ENCODE data around the gene PHOX2B.

PHOX2B gene

GRCh38 chr4:41748571-41749475 is at the start of gene PHOX2B:
TSS of gene PHOX2B (minus strand) at chr4:41748725. CDS start at chr4:41748610, 115 bp downstream.
- no peak for DNase-seq (ENCODE audit: low spot score)

DNA sequence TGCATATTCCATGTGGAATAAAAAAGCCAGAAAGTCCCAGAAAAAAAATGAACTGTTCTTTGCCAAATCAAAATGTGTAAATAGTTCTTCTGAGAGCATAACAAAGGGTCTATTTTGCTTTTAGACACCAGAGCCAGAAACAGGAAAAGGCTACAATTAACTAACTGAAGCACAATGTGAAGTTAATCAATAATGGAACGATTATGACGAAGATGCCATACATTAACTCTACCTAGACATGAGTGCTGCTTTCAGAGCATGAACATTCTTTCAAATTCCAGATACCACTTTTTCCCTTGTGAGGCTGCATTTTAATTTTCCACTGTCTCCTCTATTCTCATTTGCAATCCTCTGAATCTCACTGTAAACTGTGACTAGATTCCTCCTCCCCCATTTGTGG is 48.7 kb upstream of the PHOX2B start:
- no peak for DNase-seq (ENCODE audit: low spot score)

DNA sequence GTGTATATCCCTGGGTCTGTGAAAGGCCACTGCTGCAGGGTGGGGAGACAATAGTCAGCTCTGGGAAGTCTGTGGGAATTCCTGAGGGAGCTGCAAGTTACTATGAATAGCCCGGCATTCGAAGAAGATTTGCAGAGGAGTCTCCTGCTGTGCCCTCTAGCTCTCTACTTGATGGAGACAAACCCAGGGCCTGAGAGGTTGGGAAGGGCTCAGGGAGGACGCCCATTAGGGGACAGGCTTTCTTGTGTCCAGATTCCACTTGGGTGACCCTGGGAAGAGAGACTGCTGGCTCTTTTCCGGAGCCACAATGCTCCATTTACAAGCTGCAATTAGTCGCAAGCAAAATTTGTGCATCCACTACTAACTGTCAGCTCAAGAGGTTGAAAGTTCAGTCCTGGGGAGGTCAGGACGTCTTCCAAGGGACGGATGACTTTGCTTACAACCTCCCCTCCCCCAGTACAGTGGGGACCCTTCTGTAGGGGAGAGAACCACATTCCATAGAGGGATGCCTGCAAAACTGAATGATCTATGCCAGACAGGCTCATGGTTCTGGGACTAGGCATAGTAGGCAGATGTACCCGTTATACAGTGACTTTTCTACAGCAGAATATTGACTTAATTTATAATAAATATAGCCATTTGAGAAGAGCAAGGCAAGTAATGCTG is 48.2 kb upstream of the PHOX2B start:
- no peak for DNase-seq (ENCODE audit: low spot score)

DNA sequence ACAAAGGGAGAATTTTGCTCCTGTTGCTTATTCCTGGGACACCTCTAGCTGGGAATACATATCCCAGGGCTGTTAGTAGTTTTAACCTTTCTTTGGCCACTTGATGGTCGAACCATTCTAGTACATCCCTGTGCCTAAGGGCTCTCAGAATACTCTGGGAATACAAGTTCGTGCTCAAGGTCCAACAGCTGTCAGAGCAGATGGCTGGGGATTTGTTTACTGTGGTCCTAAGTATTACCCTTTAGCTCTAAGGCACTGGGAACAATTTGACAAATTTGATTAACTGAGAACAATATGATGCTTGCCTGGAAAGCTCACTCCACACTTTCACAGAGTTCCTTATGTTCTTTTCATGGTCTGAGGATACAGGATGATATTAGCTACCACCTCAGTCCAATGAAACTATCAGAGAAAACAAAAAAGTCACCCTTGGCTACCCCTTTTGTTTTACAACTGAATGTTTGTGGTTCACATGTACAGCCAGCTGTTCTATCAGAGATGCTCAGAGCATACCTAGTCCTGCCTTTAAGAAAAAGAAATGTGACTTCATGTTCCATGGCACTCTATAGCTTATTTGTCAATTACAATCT is 47.4 kb upstream of the PHOX2B start:
- no peak for DNase-seq (ENCODE audit: low spot score)

DNA sequence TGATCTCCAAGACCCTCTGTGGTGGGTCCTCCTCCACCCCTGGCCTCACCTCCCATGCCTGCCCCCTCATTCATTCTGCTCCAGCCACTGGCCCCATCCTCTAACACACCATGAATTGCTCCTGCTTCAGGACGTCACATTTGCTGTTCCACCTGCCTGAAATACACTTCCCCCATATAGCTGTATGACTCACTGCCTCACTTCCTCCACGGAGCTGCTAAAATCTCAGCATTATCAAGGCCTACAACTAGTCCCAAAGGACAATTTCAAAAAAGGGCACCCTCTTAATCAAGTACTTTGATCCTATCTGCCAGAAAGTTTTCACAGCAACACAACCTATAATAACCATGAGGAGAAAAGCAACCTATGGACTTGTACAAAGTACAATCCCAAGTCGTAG is 43.6 kb upstream of the PHOX2B start:
- no peak for DNase-seq (ENCODE audit: low spot score)

GRCh38 chr4:41791557-41791956 is 43.0 kb upstream of the PHOX2B start:
- no peak for DNase-seq (ENCODE audit: low spot score)

GRCh38 chr4:41787931-41788330 is 39.4 kb upstream of the PHOX2B start:
- DNase-seq (ENCODE audit: low spot score) = no peak

- DNase-seq (ENCODE audit: low spot score) = no peak
Observed at GRCh38 chr4:41785665-41786064, 37.1 kb upstream of the PHOX2B start.

GRCh38 chr4:41784191-41784979 is 35.9 kb upstream of the PHOX2B start:
- DNase-seq (ENCODE audit: low spot score) = no peak

- DNase-seq (ENCODE audit: low spot score) = no peak
Observed at GRCh38 chr4:41776466-41776865, 27.9 kb upstream of the PHOX2B start.

GRCh38 chr4:41763729-41764128 is 15.2 kb upstream of the PHOX2B start:
- no peak for DNase-seq (ENCODE audit: low spot score)

DNA sequence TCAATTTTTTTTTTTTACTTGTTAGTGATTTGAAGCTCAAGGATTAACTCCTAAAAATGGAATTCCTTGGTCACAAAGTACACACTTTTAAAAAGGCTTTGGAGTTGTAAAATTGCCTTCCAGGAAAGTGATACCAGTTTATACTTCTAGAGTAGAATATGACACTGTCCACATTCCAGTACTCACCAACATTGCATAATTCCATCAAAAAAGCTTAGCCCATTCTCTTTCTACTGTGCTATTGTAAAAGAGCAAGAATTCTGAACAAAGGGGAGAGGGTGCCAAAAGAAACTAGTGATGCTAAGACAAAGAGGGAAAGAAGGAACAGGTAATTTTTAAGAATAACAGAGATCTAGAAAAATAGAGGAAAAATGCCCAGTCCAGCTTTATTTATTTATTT is 10.4 kb upstream of the PHOX2B start:
- DNase-seq (ENCODE audit: low spot score) = no peak

GRCh38 chr4:41757521-41758156 is 9.1 kb upstream of the PHOX2B start:
- no peak for DNase-seq (ENCODE audit: low spot score)

- no peak for DNase-seq (ENCODE audit: low spot score)
Observed at GRCh38 chr4:41753942-41754341, 5.4 kb upstream of the PHOX2B start.

GRCh38 chr4:41752081-41752836 is 3.7 kb upstream of the PHOX2B start:
- no peak for DNase-seq (ENCODE audit: low spot score)

GRCh38 chr4:41751449-41752061 is 3.0 kb upstream of the PHOX2B start:
- DNase-seq (ENCODE audit: low spot score) = no peak

DNA sequence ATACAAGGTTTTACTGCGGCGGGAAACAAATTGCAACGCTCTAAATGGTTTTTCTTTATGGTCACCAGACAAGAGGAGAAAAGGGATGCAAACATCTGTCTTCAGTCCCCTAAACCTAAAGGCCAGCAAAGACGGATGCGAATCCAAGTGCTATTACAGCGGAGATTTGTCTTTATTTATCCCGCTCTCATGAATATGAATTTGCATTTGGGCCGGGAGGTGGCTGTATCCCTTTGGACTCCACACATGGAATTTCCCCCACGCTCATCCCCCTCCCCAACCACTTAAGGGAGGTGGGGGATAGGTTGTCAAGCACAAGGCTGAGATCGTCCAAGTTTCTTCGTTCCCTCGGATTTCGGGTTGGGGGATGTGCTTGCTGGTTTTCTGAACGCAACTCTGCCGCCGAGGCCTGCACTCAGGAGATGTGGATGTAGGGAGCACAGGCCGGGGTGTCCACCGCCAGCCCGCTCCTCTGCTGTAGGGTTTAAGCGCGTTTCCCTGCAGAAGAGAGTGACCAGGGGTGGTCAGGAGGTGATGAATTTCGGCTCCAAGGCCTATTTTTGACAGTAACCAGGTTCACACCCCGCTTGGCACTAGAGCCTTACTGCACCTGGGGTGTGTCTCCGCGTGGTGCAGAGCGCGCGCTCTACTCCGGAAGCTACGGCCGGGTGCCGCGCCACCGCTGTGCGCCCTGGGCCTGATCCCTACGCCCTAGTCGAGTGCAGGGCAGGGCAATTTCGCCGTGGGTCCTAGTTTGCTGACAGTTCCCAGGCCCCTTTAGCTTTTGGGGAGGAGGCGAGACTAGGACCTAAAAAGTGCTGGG is 2.3 kb upstream of the PHOX2B start:
- no peak for DNase-seq (ENCODE audit: low spot score)

DNA sequence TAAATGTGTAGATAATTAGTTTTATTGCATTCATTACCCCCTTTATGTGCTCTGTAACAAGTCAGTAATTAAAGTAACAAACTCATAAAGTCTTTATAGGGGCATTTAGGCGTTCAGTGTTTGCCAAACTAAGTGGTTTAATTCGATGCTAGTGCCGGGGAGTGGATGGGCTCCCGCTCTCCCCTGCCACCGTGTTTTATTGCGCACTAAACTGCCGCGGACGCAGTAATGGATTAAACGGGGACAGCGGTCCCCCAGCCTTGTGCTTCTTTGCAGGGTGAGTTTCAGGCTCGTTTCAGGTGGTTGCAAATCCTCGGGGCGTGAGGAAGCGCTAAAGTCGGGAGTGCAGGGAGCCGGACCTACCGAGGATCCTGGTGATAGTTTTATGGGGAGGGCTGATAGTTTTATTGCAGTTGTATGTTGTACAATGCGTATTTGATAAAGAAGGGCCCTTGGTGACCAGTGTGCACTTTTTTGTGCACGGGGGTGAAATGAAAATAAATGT is 1.6 kb upstream of the PHOX2B start:
- no peak for DNase-seq (ENCODE audit: low spot score)

DNA sequence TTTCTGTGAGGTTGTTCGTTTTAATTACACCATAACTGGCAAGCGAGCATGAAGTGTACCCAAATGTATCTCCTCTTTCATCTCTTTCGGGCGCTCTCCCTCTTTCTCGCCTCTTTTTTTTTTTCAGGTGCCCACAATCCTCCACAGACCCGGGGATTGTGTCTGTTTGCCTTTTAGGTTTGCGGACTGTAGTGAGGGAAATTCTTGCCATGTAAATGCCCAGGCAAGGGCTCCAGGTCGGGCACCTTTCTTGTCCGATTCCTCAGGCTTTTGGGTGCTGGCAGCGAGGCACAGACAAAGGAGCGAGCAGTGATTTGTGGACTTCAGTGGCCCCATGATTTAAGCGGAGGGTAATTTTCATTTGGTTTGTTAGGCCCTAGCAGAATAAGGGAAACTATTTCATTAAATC is 1.1 kb upstream of the PHOX2B start:
- no peak for DNase-seq (ENCODE audit: low spot score)

All from CD4-positive, alpha-beta T cell treated with Interleukin-2 at 100 ng/mL for 4 hours (primary cell).